SK-N-SH treated with all-trans-retinoic acid at 6 μM for 48 hours (cell line): Measurements from ENCODE around the gene MSL2.

Experiments
- ATAC-seq: fragments of 200-7000 bp; cut with Tn5 transposase; 3 replicates; pipeline ENCODE4 v1.9.1; 2020; ENCODE audit warnings: mild to moderate bottlenecking, moderate library complexity
- ARNTL ChIP-seq: fragments of 450-650 bp; formaldehyde crosslinking; IDR thresholded peaks from 2 replicates; pipeline ENCODE4 v1.5.0; 2020; ENCODE audit warnings: low read depth, mild to moderate bottlenecking, moderate library complexity, borderline replicate concordance
- BACH2 ChIP-seq: fragments of 250-450 bp; sonication (Bioruptor Pico); IDR thresholded peaks from 2 replicates; pipeline ENCODE4 v1.9.0; 2021; ENCODE audit warnings: mild to moderate bottlenecking, borderline replicate concordance
- CREB5 ChIP-seq: fragments of 250-450 bp; sonication (Bioruptor Pico); IDR thresholded peaks from 2 replicates; pipeline ENCODE4 v1.5.1; 2020; ENCODE audit warnings: low read depth, mild to moderate bottlenecking, moderate library complexity
- CSDC2 ChIP-seq: fragments of 250-450 bp; sonication (Bioruptor Pico); IDR thresholded peaks from 2 replicates; pipeline ENCODE4 v1.5.0; 2020; ENCODE audit warnings: mild to moderate bottlenecking, moderate library complexity
- ESRRG ChIP-seq: fragments of 250-450 bp; sonication (Bioruptor Pico); IDR thresholded peaks from 2 replicates; pipeline ENCODE4 v1.6.1; 2021; ENCODE audit warnings: mild to moderate bottlenecking
- GLIS3 ChIP-seq: fragments of 250-450 bp; sonication (Bioruptor Pico); IDR thresholded peaks from 2 replicates; pipeline ENCODE4 v1.5.0; 2020; ENCODE audit warnings: mild to moderate bottlenecking, moderate library complexity
- ISL1 ChIP-seq: fragments of 250-450 bp; sonication (Bioruptor Pico); IDR thresholded peaks from 2 replicates; pipeline ENCODE4 v2.1.2; 2022; ENCODE audit warnings: mild to moderate bottlenecking, moderate library complexity
- OSR1 ChIP-seq: fragments of 250-450 bp; sonication (Bioruptor Pico); IDR thresholded peaks from 2 replicates; pipeline ENCODE4 v1.8.0; 2022; ENCODE audit warnings: moderate library complexity, mild to moderate bottlenecking, inconsistent platforms
- RARB ChIP-seq: fragments of 250-450 bp; sonication (Bioruptor Pico); IDR thresholded peaks from 2 replicates; pipeline ENCODE4 v1.8.0; 2021; ENCODE audit warnings: mild to moderate bottlenecking, moderate library complexity
- SNAI2 ChIP-seq: fragments of 250-450 bp; sonication (Bioruptor Pico); IDR thresholded peaks from 2 replicates; pipeline ENCODE4 v1.5.0; 2020; ENCODE audit warnings: mild to moderate bottlenecking, moderate library complexity
- TOX ChIP-seq: fragments of 250-450 bp; sonication (Bioruptor Pico); IDR thresholded peaks from 2 replicates; pipeline ENCODE4 v1.8.0; 2021; ENCODE audit warnings: mild to moderate bottlenecking, moderate library complexity, borderline replicate concordance
- TSHZ2 ChIP-seq: fragments of 250-450 bp; sonication (Bioruptor Pico); IDR thresholded peaks from 2 replicates; pipeline ENCODE4 v1.5.0; 2020; ENCODE audit warnings: mild to moderate bottlenecking, moderate library complexity
- ZC3H10 ChIP-seq: fragments of 250-450 bp; sonication (Bioruptor Pico); IDR thresholded peaks from 2 replicates; pipeline ENCODE4 v1.5.1; 2021; ENCODE audit warnings: mild to moderate bottlenecking, moderate library complexity
- ZFP3 ChIP-seq: fragments of 250-450 bp; sonication (Bioruptor Pico); IDR thresholded peaks from 2 replicates; pipeline ENCODE4 v1.5.0; 2020; ENCODE audit warnings: mild to moderate bottlenecking, moderate library complexity
- ZFP30 ChIP-seq: fragments of 450-650 bp; formaldehyde crosslinking; IDR thresholded peaks from 2 replicates; pipeline ENCODE4 v1.5.0; 2022; ENCODE audit warnings: mild to moderate bottlenecking, moderate library complexity
- ZNF565 ChIP-seq: fragments of 450-650 bp; formaldehyde crosslinking; conservative IDR thresholded peaks from 2 replicates; pipeline ENCODE4 v1.5.0; 2020; ENCODE audit warnings: low read depth, mild to moderate bottlenecking, moderate library complexity
- ZNF70 ChIP-seq: fragments of 450-650 bp; formaldehyde crosslinking; IDR thresholded peaks from 2 replicates; pipeline ENCODE4 v1.5.0; 2020; ENCODE audit warnings: mild to moderate bottlenecking, moderate library complexity
- TF ChIP-seq, protein P1 (sequence below): fragments of 250-450 bp; sonication (Bioruptor Pico); IDR thresholded peaks from 2 replicates; pipeline ENCODE4 v1.5.1; 2021; ENCODE audit warnings: mild to moderate bottlenecking, moderate library complexity
- TF ChIP-seq, protein P2 (sequence below): fragments of 250-450 bp; sonication (Bioruptor Pico); IDR thresholded peaks from 2 replicates; pipeline ENCODE4 v1.8.0; 2021; ENCODE audit warnings: low read depth, mild to moderate bottlenecking, moderate library complexity, borderline replicate concordance
- TF ChIP-seq, protein P3 (sequence below): fragments of 250-450 bp; sonication (Bioruptor Pico); IDR thresholded peaks from 2 replicates; pipeline ENCODE4 v1.8.0; 2020; ENCODE audit warnings: mild to moderate bottlenecking, moderate library complexity, borderline replicate concordance

MSL2 gene

GRCh38 chr3:136109499-136109898 is 86.6 kb downstream of the MSL2 start:
- ATAC-seq = no peak
- no peak for TF ChIP-seq ARNTL (CRISPR knock-in tag)
- TF ChIP-seq, protein P1, sequence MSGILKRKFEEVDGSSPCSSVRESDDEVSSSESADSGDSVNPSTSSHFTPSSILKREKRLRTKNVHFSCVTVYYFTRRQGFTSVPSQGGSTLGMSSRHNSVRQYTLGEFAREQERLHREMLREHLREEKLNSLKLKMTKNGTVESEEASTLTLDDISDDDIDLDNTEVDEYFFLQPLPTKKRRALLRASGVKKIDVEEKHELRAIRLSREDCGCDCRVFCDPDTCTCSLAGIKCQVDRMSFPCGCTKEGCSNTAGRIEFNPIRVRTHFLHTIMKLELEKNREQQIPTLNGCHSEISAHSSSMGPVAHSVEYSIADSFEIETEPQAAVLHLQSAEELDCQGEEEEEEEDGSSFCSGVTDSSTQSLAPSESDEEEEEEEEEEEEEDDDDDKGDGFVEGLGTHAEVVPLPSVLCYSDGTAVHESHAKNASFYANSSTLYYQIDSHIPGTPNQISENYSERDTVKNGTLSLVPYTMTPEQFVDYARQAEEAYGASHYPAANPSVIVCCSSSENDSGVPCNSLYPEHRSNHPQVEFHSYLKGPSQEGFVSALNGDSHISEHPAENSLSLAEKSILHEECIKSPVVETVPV (CRISPR knock-in tag) = no peak
- no peak for TF ChIP-seq ZNF70
- TF ChIP-seq, protein P2, sequence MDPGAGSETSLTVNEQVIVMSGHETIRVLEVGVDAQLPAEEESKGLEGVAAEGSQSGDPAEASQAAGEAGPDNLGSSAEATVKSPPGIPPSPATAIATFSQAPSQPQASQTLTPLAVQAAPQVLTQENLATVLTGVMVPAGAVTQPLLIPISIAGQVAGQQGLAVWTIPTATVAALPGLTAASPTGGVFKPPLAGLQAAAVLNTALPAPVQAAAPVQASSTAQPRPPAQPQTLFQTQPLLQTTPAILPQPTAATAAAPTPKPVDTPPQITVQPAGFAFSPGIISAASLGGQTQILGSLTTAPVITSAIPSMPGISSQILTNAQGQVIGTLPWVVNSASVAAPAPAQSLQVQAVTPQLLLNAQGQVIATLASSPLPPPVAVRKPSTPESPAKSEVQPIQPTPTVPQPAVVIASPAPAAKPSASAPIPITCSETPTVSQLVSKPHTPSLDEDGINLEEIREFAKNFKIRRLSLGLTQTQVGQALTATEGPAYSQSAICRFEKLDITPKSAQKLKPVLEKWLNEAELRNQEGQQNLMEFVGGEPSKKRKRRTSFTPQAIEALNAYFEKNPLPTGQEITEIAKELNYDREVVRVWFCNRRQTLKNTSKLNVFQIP = no peak
- no peak for TF ChIP-seq BACH2 (CRISPR knock-in tag)
- TF ChIP-seq, protein P3, sequence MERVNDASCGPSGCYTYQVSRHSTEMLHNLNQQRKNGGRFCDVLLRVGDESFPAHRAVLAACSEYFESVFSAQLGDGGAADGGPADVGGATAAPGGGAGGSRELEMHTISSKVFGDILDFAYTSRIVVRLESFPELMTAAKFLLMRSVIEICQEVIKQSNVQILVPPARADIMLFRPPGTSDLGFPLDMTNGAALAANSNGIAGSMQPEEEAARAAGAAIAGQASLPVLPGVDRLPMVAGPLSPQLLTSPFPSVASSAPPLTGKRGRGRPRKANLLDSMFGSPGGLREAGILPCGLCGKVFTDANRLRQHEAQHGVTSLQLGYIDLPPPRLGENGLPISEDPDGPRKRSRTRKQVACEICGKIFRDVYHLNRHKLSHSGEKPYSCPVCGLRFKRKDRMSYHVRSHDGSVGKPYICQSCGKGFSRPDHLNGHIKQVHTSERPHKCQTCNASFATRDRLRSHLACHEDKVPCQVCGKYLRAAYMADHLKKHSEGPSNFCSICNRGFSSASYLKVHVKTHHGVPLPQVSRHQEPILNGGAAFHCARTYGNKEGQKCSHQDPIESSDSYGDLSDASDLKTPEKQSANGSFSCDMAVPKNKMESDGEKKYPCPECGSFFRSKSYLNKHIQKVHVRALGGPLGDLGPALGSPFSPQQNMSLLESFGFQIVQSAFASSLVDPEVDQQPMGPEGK (CRISPR knock-in tag) = no peak
- TF ChIP-seq RARB (CRISPR knock-in tag) = no peak
- TF ChIP-seq SNAI2 = no peak
- TF ChIP-seq ZFP30 (CRISPR knock-in tag) = no peak

DNA sequence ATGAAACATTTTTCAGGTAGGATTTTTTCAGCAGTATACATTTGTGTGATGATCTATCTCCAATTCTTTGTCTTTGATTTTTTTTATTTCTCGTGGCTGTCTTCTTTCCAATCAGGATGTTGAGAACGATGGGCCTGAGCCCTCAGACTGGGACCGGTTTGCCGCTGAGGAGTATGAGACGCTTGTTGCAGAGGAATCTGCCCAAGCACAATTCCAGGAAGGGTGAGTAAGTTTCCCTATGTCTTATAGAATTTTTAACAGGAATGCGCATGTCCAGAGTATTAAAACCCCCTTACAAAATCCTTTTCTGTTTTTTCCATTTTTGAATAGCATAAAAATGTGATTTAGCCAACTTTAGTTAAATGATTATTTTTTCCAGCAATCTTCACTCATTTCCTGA is 90.0 kb downstream of the MSL2 start:
- no peak for ATAC-seq
- TF ChIP-seq ARNTL (CRISPR knock-in tag) = no peak
- TF ChIP-seq, protein P2 = no peak
- no peak for TF ChIP-seq ZC3H10 (CRISPR knock-in tag)
- TF ChIP-seq SNAI2 = no peak
- no peak for TF ChIP-seq ZNF565 (CRISPR knock-in tag)
- TF ChIP-seq, protein P3 (CRISPR knock-in tag) = no peak
- TF ChIP-seq ZFP3 (CRISPR knock-in tag) = no peak
- TF ChIP-seq ISL1 = no peak
- no peak for TF ChIP-seq CSDC2 (CRISPR knock-in tag)
- TF ChIP-seq CREB5 (CRISPR knock-in tag) = no peak
- TF ChIP-seq GLIS3 = no peak
- TF ChIP-seq TOX (CRISPR knock-in tag) = no peak
- TF ChIP-seq, protein P1 (CRISPR knock-in tag) = no peak
- no peak for TF ChIP-seq TSHZ2 (CRISPR knock-in tag)
- TF ChIP-seq OSR1 (CRISPR knock-in tag) = no peak
- no peak for TF ChIP-seq ESRRG (CRISPR knock-in tag)
